Measurements from ENCODE around the gene ZNF266. TPM values are rescaled to one million over a fixed set of nuclear protein-coding genes. Genes with fewer than 3 reads are reported as not detected.

The ZNF266 gene
- total RNA-seq, result 10 to 100 TPM; 27.7 to 31.9 TPM

DNA sequence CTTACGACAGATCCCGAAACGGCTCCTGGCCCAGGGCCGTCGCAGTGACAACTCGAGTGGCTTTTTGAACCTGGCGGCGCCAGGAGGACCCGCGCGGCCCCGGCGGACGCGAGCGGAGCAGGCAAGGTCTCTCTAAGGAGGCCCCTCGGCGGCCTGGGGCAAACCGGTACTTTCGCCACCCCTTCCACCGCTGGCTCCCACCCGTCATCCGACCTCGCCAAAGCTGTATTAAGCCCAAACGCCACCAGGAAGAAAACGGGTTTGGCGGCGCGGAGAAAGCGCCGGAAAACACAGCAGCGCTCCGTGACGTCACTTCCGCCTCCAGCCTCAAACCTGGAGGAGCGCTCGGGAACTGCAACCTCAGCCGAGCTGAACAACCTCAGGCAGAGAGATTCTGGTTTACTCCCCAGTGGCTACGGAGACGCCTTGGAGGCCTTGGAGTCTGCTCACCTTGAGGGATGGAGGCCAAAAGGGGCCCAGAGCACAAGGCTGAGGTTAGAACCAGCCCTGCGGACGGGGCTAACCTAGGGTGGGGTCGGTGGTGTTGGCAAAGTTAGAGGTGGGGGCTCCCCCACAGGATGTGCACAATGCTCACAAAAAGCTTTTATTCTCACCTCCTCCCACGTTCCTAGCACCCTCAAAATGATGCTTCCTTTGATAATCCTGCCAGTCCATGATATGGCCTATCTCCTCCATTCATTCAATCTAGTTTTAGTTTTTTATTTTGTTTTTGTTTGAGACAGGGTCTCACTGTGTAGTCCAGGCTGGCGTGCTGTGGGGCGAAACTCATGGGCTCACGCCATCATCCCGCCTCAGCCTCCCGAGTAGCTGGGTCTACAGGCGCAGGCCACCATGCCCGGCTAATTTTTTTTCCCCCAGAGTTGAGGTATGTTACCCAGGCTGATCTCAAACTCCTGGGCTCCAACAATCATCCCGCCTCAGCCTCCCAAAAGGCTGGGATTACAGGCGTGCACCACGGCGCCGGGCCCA, at the start of gene ZNF266:
ZNF266 (minus strand) TSS at position 295 of the 990 bp plus-strand sequence. CDS start 15,484 bp downstream, outside the sequence.
- peak within 1 kb of the TSS; percentile 97 to 98 for H3K27ac Mint-ChIP-seq
- peak; percentile 95 to 96 for ATAC-seq
- peaks cover 41 to 42% of the 10 kb centered on the region in 2 donors for H3K36me3 Mint-ChIP-seq
- peak; percentile 89 to 90 for DNase-seq (ENCODE audit: low spot score in 2 of 2)
- H3K9me3 Mint-ChIP-seq, result peaks cover 2 to 16% of the 10 kb centered on the region in 2 donors

GRCh38 chr19:9485140-9485539, 49.8 kb upstream of the ZNF266 start:
- no peak for ATAC-seq
- no peak for DNase-seq (ENCODE audit: low spot score in 2 of 2)
- Mint-ChIP-seq H3K36me3 (peaks cover 26 to 27% of the 10 kb centered on the region in 2 donors), H3K9me3 (peaks cover 24 to 28% of the 10 kb centered on the region in 2 donors), H3K27ac (no peak overlapping the region)

DNA sequence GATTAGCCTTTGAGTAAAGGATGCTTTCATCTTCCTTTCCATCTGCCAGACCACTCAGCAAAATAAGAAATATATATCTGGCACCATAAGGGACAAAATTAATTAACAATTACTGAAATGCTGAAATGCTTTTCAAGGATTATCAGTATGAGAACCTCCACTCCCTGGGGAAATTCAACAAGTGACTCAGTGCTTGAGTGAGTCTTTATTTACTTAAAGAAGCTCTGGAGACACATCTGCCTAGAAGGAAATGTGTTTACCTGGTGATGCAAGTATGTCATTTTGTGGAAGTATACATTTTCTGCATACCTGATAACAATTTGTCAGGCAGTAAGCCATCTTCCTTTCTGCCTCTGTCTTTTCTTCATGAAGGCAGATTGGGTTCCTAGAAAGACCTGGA, 39.6 kb upstream of the ZNF266 start:
- Mint-ChIP-seq H3K9me3 (peaks cover 39 to 50% of the 10 kb centered on the region in 2 donors), H3K36me3 (peaks cover 26 to 42% of the 10 kb centered on the region in 2 donors), H3K27ac (no peak overlapping the region)
- ATAC-seq (no peak), DNase-seq (ENCODE audit: low spot score in 2 of 2) (no peak)

- H3K36me3 Mint-ChIP-seq, result peaks cover 35 to 42% of the 10 kb centered on the region in 2 donors
- no peak for DNase-seq (ENCODE audit: low spot score in 2 of 2)
- no peak for ATAC-seq
- peaks cover 30 to 36% of the 10 kb centered on the region in 2 donors for H3K9me3 Mint-ChIP-seq
- no peak overlapping the region for H3K27ac Mint-ChIP-seq
Measured at GRCh38 chr19:9467161-9467560, 31.8 kb upstream of the ZNF266 start.

DNA sequence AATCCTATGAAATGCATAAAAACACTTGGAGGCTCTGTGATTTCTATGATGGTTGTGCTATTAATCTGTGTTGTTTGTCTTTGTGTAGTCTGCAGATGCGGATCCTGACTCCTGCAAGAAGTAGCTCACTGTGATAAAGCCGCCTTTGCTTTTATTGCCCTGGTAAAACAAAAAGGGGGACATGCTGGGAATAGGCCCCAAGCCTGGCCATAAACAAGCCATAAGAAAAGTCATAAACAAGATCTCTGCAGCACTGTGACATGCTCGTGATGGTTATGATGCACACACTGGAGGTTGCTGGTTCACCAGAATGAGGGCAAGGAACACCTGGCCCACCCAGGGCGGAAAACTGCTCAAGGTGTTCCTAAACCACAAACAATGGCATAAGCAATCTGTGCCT, 26.6 kb upstream of the ZNF266 start:
- peaks cover 41 to 57% of the 10 kb centered on the region in 2 donors for H3K36me3 Mint-ChIP-seq
- no peak for DNase-seq (ENCODE audit: low spot score in 2 of 2)
- H3K9me3 Mint-ChIP-seq, result peaks cover 42 to 45% of the 10 kb centered on the region in 2 donors
- ATAC-seq, result no peak
- H3K27ac Mint-ChIP-seq, result no peak overlapping the region

DNA sequence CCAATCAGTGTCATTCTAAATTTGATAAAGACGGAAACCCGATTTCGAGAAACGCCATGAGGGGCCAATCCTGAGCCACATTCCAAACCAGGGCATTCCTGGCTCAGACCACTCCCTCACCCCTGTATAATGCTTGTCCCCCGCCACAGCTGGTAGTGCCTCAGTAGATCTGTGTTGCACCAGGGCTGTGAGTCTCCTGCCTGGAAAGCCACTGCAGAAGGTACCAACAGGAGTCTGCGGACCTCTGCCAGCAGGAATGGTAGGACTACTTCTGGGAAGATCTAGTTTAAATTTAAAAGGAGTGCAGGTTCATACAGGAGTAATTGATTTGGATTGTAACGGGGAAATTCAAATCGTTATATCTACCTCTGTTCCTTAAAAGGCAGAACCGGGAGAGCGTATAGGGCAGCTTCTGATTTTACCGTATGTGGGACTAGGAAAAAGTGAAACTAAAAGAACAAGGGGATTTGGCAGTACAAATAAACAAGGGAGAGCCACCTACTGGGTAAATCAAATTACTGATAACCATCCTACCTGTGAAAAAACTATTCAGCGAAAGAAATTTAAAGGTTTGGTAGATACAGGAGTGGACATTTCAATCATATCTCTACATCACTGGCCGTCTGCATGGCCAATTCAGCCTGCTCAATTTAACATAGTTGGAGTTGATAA, 20.8 kb upstream of the ZNF266 start:
- no peak for ATAC-seq
- DNase-seq (ENCODE audit: low spot score in 2 of 2), result no peak
- H3K36me3 Mint-ChIP-seq, result peaks cover 55 to 62% of the 10 kb centered on the region in 2 donors
- H3K9me3 Mint-ChIP-seq, result peaks cover 52 to 55% of the 10 kb centered on the region in 2 donors
- no peak overlapping the region for H3K27ac Mint-ChIP-seq

DNA sequence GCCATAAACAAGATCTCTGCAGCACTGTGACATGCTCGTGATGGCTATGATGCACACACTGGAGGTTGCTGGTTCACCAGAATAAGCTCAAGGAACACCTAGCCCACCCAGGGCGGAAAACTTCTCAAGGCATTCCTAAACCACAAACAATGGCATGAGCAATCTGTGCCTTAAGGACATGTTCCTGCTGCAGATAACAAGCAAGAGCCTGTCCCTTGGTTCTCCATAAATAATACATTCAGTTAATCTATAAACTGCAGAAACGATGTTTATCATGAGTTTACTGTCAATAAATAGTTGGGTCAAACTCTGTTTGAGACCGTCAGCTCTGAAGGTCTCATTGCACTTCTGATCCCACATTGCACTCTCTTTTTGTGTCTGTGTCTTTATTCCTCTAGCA, 18.6 kb upstream of the ZNF266 start:
- peaks cover 40 to 56% of the 10 kb centered on the region in 2 donors for H3K36me3 Mint-ChIP-seq
- H3K9me3 Mint-ChIP-seq, result peaks cover 46 to 50% of the 10 kb centered on the region in 2 donors
- no peak overlapping the region for H3K27ac Mint-ChIP-seq
- ATAC-seq, result no peak
- no peak for DNase-seq (ENCODE audit: low spot score in 2 of 2)

DNA sequence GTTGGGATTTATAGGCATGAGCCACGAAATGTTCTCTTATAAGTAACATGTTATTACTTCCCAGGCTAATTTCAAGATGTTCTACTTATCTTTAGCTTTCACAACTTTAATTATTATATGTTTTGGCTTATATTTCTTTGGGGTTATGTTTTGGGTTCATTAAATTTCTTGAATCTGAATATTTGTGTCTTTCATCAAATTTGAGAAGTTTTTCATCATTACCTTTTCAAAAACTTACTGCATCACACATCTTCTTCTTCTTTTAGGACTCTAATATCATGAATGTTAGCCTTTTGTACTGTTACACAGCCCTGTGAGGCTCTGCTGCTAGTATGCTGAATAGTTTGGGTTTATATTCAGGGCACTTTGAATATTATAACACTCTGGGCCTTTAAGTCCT, 9.7 kb upstream of the ZNF266 start:
- ATAC-seq (no peak), DNase-seq (ENCODE audit: low spot score in 2 of 2) (no peak)
- H3K9me3 Mint-ChIP-seq, result peaks cover 31 to 40% of the 10 kb centered on the region in 2 donors
- no peak overlapping the region for H3K27ac Mint-ChIP-seq
- H3K36me3 Mint-ChIP-seq, result peaks cover 56 to 59% of the 10 kb centered on the region in 2 donors

DNA sequence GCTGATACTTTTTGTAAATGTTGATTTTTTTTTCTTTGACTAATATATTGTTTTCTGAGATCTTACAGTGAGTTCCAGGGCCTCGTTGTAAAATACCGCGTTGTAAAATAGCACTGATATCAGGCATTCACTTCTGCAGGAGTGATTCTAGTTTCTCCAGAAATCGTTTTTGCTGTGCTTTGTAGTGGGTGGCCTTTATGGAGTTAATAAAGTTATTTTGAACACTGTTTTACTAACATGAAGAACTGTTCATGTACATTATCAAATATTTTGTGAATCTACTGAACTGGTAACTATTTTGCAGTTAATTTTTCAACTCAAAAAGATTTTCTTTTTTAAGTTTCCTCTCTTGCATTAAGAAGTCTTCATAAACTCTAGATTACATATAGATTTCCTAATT, 985 bp upstream of the ZNF266 start:
- H3K27ac Mint-ChIP-seq, result peak overlapping the region in 1 of 2 donors; percentile 97
- peaks cover 1 to 10% of the 10 kb centered on the region in 2 donors for H3K9me3 Mint-ChIP-seq
- DNase-seq (ENCODE audit: low spot score in 2 of 2), result no peak
- no peak for ATAC-seq
- peaks cover 35 to 37% of the 10 kb centered on the region in 2 donors for H3K36me3 Mint-ChIP-seq

- DNase-seq (ENCODE audit: low spot score in 2 of 2) (peak; percentile 37 to 61), ATAC-seq (peak in 1 of 2 donors; percentile 21)
- Mint-ChIP-seq H3K27ac (no peak overlapping the region), H3K36me3 (peaks cover 73 to 83% of the 10 kb centered on the region in 2 donors), H3K9me3 (peaks cover 7 to 26% of the 10 kb centered on the region in 2 donors)
Measured at GRCh38 chr19:9431475-9431874, 3.9 kb downstream of the ZNF266 start.

- DNase-seq (ENCODE audit: low spot score in 2 of 2) (no peak), ATAC-seq (no peak)
- H3K36me3 Mint-ChIP-seq, result peaks cover 76 to 94% of the 10 kb centered on the region in 2 donors
- peaks cover 7 to 27% of the 10 kb centered on the region in 2 donors for H3K9me3 Mint-ChIP-seq
- peak overlapping the region in 1 of 2 donors; percentile 58 for H3K27ac Mint-ChIP-seq
Measured at GRCh38 chr19:9430444-9430843, 4.9 kb downstream of the ZNF266 start.

DNA sequence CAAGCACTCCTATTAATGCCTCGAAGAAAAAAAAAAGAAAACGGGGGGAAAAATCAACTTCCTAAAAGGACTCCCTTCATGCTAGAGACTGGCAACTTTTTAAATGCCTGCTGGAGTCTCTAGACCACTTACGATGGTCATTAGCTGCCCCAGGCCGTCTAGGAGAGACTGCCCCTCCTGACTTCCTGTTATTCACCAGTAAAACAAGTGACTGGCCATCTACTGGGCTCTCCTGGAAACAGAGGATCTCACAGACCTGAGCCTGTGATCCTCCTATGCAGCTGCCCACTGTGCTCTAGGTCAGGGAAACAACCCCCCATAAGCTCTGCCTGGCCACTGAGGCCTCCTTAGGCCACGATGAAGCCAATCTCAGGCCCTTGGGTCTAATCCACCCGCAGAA, 7.4 kb downstream of the ZNF266 start:
- H3K36me3 Mint-ChIP-seq, result peaks cover 82 to 98% of the 10 kb centered on the region in 2 donors
- no peak for DNase-seq (ENCODE audit: low spot score in 2 of 2)
- H3K27ac Mint-ChIP-seq, result no peak overlapping the region
- H3K9me3 Mint-ChIP-seq, result peaks cover 19 to 46% of the 10 kb centered on the region in 2 donors
- ATAC-seq, result no peak

- no peak for ATAC-seq
Measured at GRCh38 chr19:9413240-9413954, 22.0 kb downstream of the ZNF266 start.

DNA sequence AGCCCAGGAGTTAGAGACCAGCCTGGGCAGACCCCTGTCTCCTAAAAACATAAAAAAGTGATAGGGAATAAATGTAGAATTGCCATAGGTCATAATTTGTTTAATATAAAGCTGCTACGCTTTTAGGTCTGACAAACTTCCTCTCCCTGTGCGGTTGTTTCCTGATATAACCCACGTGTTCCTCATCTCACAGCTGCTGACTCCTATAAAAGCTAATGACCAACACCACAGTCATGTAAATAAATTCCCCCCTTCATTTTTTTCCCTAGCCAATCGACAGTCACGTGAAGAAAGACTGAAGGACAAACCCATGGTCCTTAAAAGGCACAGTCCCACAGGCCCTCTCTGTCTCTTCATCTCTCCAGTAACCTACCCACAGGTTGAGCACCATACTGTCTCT, 27.5 kb downstream of the ZNF266 start:
- peaks cover 38 to 48% of the 10 kb centered on the region in 2 donors for H3K9me3 Mint-ChIP-seq
- no peak overlapping the region for H3K27ac Mint-ChIP-seq
- no peak for DNase-seq (ENCODE audit: low spot score in 2 of 2)
- ATAC-seq, result no peak
- H3K36me3 Mint-ChIP-seq, result peaks cover 78 to 86% of the 10 kb centered on the region in 2 donors

More at GRCh38 chr19:9413240-9413954, 22.0 kb downstream of the ZNF266 start:
- DNase-seq (ENCODE audit: low spot score in 2 of 2), result no peak
- Mint-ChIP-seq H3K27ac (no peak overlapping the region), H3K36me3 (peaks cover 89 to 91% of the 10 kb centered on the region in 2 donors), H3K9me3 (peaks cover 45 to 56% of the 10 kb centered on the region in 2 donors)

- DNase-seq (ENCODE audit: low spot score in 2 of 2) (peak; percentile 42 to 63), ATAC-seq (peak; percentile 85 to 92)
- Mint-ChIP-seq H3K36me3 (peaks cover 68 to 79% of the 10 kb centered on the region in 2 donors), H3K9me3 (peaks cover 38 to 42% of the 10 kb centered on the region in 2 donors), H3K27ac (peak overlapping the region in 1 of 2 donors; percentile 51)
Measured at GRCh38 chr19:9406798-9407352, 28.5 kb downstream of the ZNF266 start.

DNA sequence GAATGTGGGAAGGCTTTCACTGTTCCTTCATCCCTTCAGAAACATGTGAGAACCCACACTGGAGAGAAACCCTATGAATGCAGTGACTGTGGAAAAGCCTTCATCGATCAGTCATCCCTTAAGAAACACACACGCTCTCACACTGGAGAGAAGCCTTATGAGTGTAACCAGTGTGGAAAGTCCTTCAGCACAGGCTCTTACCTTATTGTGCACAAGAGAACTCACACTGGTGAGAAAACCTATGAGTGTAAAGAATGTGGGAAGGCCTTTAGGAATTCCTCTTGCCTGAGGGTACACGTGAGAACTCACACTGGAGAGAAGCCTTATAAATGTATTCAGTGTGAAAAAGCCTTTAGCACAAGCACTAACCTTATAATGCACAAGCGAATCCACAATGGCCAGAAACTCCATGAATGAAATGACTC, 54.0 kb downstream of the ZNF266 start:
- ATAC-seq (no peak), DNase-seq (ENCODE audit: low spot score in 2 of 2) (no peak)
- H3K9me3 Mint-ChIP-seq, result peaks cover 42 to 58% of the 10 kb centered on the region in 2 donors

More for the DNA sequence above, 54.0 kb downstream of the ZNF266 start:
- Mint-ChIP-seq H3K36me3 (peaks cover 81 to 84% of the 10 kb centered on the region in 2 donors), H3K27ac (no peak overlapping the region)
